Skin of body (tissue), 2 donors: Measurements from ENCODE around the gene VWF. TPM values are rescaled to one million over a fixed set of nuclear protein-coding genes. Genes with fewer than 3 reads are reported as not detected.
"Not testable (repeated sequence)": the region's sequence is repeated elsewhere in the genome, so short reads cannot be mapped to it uniquely, and the experiment has no call there.

Experiments
- DNase-seq: peaks from one replicate; lab custom pipeline; 2025; lab: John Stamatoyannopoulos, UW
- total RNA-seq: library from RNA; depleted of rRNA; stranded (reverse); fragments of >200 nt; gene quantifications from one replicate; pipeline ENCODE4 v1.2.3, GENCODE V29; 2014

Gene VWF
- total RNA-seq, 1 donor from 2014 or later: 51.8 TPM

DNA sequence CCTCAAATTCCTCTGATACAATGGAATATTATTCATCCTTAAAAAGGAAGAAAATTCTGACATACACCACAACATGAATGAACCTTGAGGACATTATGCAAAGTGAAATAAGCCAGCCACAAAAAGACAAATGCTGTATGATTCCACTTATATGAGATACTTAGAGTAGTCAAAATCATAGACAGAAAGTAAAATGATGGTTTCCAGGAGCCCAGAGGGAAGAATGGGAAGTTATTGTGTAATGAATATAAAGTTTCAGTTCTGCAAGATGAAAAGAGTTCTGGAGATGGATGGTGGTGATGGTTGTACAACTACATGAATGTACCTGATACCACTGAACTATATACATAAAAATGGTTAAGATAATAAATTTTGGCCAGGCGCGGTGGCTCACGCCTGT is 18.3 kb downstream of the VWF start:
- DNase-seq: no peak

DNA sequence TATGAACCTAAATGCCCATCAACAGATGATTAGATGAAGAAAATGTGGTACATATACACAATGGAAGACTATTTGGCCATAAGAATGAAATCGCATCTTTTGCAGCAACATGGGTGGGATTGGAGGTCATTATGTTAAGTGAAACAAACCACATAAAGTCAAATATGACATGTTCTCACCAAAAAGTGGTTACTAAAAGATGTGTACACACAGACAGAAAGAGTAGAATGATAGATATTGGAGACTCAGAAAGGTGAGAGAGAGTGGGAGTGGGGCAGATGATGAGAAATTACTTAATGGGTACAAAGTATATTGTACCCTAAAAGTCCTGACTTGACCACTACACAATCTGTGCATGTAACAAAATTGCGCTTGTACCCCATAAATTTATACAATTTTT is 19.6 kb downstream of the VWF start:
- DNase-seq: no peak

DNA sequence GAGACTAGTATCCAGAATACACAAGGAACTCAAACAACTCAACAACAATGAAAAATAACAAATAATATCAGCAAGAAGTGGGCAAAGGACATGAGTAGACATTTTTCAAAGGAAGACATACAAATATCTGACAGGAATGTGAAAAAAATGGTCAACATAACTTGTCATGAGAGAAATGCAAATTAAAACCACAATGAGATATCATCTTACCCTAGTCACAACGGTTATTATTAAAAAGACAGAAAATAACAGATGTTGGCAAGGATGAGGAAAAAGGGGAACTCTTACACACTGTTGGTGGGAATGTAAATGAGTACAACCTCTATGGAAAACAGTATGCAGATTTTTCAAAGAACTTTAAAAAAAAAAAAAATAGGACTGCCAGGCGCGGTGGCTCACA is 20.4 kb downstream of the VWF start:
- DNase-seq: no peak

DNA sequence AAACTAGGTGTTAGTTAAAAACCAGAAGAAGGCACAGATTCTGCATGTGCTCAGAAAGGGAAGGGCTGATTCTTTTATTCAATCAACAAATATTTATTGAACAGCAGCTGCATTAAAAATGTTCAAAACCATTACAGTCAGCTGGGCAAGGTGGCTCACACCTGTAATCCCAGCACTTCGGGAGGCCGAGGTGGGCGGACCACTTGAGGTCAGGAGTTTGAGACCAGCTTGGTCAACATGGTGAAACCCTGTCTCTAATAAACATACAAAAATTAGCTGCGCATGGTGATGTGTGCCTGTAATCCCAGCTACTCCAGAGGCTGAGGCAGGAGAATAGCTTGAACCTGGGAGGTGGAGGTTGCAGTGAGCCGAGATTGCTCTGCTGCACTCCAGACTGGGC is 22.4 kb downstream of the VWF start:
- DNase-seq: not testable (repeated sequence)

DNA sequence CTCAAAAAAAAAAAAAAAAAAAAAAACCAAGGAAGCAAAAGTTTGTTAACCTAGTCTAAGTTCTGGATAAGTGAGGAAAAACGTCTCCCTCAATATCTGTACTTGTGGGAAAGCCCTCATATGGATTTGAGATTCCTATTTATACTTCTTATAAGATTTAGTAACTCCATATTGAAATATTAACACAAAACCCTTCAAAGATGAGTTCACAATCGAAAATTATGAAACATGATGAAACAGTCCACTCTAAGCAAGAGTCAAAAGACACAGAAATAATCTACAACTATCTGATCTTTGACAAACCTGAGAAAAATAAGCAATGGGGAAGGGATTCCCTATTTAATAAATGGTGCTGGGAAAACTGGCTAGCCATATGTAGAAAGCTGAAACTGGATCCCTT is 25.2 kb downstream of the VWF start:
- DNase-seq: no peak

DNA sequence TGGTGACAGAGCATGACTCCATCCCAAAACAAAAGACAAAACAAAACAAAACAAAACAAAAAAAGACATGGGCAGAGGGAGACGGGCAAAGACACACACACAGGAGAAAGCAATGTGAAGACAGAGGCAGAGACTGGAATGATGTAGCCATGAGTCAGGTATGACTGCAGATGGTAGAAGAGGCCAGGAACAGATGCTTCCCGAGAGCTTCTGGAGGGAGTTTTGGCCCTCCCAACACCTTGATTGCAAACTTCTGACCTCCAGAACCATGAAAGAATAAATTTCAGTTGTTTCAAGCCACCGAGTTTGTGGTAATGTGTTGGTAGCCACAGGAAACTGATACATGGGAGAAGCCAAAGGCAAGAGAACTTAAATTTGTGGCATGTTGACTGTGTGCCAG is 27.1 kb downstream of the VWF start:
- DNase-seq: no peak

DNA sequence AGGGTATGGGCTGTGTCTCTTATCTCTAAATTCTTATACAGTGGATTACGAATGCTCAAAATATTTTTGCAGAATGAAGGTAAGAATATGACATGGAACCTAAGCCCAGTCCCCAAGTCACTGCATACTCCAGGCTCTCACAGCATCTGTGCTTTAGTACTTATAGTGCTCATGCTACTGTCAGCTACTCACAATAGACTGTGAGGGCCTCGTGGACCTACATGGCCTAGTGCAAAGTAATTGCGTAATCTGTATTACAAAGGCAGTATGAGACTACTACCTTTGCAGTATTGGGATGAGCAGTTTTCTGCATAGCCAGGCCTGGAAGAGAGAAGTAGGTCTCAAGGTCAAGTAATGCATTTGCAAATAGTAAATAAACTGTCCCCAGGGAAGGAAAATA is 27.9 kb downstream of the VWF start:
- no peak for DNase-seq

DNA sequence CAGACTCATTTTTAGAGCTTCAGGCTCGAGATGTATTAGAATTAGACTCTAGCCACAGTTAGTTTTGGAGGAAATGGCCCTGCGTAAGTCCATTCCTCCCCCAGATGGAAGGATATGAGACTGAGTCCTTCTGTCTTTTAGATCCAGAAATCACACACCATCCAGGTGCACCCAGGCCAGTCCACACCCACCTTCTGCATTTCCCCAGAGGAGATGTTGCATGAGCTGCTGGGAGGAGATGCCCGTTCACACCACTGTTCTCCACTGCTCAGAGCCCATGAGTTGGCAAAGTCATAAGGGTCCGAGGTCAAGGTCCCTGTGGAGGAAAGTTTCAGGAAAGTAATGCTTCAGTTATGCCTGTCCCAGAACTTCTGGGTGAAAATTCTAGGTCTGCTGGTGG is 29.2 kb downstream of the VWF start:
- DNase-seq: no peak

DNA sequence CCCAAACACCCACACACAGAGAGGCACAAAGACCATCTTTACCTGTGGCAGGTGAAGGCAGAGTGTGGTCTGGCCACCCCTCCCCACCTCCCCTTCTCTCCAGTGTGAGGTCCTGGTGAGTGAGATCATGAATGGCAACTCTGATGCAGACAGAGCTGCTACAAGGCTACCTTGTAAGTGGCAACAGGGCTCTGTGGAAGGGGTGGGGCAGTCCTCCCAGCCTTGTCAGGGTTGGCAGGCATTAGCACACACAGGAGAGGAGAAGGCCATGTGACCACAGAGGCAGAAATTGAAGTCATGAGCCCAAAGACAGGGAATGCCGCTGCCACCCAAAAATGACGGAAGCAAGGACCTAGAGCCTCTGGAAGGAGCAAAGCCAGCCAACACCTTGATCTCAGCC is 30.7 kb downstream of the VWF start:
- DNase-seq: no peak

DNA sequence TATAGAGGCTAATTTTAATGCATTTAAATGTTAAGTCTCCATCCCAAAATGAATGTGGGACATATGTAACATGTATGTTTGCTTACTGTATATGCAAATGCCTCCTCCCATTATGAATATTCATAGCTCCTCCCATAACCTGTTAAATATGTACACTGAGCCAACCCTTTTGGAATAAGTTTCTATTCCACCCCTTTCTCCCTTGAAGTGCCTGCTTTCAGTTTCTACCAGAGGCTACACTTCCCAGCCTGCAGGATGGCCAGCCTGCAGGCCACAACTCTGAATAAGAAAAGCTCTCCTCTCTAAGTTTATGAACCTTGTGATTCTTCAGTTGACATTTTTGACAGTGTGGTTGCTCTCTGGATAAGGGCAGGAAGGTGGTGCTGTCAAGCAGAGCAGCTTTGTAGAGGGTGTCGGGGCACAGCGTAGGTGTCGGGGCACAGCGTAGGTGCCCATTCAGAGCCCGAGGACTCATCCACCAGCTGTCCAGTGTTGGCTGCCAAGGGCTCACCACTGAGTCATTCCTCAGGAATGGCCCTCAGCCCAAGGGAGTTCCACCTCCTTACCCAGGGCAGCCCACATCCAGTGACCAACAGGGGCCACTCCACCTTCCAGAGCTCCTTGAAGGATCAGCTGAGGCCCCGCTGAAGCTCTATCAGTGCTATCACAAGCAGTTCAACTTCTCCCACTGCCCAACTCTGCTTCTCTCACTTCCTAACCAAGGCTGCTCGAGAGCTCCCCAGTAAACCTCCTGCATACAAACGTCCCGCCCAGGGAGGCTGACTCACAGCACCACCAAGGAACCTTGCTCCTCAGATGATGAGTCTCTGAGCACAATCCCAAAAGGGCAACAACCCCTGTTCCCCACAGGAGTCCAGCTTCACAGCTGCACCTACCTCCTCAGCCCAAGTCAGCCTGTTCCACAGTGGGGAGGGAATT is 31.4 kb downstream of the VWF start:
- no peak for DNase-seq

DNA sequence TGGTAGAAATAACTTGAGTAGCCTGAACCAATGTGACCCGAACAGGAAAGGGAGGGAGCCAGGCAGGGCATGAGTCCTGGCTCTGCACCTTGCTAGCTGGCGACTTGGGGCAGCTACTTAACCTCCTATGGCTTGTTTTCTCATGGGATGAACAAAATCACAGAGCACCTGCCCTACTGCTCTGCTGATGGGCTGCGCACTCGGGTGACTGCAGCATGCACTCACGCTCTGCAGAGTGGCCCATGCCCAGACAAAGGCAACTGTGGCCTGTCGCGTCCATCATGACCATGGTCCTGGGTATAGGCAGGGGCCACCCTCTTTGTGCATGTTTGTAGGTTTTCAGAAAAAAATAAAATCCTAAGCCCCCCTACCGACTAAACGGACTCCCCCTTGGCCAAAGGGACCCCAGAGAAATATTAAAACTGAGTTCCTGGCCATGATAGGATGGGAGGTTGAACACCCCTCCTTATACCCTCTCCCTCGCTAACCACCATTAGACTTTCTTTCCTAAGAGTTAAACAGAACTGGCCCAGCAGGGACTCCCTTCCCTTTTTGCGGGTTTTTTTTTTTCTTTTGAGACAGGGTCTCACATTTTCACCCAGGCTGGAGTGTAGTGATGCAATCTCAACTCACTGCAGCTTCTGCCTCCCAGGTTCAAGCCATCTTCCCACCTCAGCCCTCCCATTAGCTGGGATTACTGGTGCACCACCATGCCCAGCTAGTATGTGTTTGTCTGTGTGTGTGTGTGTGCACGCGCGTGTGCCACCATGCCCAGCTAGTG is 32.5 kb downstream of the VWF start:
- DNase-seq: no peak

DNA sequence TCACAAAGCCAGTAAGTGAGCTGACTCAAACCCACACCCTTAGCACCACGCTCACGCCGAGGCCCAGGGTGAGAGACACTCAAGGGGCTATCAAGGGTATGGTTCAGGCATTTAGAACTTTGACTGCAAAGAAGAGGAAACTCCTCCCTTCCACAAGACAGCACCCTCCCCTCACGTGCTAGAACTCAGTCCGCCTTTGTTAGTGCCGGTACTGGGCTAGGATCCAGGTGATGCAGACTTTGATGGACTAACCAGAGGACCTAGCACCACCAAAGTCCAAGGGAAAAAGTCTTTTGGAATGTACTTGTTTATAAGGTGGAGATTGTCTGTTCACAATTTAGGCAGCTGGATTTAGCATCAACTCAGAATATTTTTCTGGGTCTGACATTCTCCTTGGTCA is 33.7 kb downstream of the VWF start:
- DNase-seq: no peak

DNA sequence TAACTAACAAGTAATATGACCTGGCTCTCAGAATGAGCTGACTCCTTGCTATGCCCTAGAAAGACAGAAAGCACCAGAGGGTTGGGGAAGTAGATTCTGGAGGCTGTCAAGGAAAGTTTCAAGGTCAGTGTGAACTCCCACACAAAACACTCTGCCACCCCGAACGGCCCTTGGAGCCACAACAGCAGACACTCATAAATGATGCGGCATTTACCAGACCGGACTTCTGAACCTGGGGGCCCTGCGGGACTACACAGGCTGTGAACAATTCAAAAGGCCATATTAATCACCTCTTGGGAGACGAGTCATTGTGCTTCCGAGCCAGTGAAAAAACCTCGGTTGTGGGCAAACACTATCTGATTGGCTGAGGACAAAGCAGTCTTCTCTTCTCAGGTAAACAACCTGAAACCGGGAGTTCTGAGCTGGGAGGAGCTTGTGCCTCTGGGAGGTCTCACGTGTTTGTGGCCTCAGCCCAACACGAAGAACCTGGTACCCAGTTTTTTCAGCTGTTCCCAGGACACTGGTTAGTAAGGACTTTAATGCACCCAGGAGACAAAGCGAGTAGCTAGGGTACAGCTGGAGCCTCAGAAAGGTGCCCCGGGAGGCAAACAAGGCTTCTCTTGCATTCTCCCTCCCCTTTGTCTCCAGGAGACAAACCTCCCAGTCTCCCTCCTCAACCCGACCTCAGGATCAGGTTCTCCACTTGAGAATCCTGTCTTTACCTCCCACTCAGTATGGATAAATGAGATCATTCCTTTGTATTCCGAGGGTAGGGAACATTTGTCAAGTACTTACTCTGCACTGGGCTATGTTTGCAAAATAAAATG is 35.3 kb downstream of the VWF start:
- no peak for DNase-seq

DNA sequence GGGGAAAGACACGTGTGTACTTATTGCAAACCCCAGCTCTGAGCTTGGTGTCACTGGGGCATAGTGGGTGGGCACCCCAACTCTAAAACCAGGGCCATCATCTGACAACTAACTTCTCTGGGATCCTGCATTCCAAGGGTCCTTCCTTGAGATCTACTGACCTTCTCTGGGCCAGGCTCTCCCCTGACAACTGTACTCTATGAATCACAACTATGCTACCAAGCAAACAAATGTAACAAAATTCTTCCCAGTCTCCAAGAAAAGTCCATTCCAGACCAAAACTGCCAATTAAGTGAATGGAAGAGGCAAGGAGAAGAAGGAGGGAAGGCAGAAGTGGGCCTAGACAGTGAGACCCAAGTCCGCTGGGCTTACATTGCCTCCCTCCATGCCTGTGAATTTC is 38.2 kb downstream of the VWF start:
- no peak for DNase-seq

DNA sequence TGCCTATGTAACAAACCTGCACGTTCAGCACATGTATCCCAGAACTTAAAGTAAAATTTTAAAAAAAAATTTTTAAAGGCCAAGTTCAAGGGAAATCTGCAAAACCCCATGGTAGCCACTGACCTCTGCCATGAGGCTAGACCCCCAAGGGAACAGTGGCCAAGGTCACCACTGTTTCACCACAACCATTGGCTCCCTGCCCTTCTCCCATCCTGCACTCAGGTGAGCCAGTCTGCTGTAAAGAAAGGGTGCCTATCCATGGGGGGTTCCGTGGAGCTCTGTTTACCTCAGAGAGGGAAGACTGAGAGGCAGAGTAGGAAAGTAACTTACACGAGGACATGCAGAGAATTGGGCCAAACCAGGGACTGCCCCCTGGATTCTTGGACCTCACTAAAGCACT is 38.6 kb downstream of the VWF start:
- DNase-seq: no peak

DNA sequence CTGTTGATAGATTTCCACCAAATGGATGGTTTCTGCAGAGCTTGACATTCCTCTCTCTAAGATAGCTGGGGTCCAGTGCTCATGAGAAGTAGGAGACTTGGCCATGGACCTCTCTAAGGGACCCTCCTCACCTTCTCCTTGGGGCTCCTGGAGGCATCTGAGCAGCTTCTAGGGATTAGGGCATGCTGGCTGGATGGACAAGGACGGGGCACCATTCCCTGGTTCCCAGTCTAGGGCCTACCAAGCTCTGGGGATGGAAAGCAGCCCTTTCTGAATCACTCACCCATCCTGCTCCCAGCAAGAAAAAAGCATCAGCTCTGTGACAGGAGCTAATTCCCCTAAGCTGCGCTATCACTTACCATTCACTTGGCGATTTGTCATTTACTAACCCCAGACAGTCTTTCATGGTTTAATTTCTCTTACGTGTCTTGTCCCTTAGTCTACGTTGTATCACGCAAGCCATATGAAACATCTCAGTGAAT is 39.5 kb downstream of the VWF start:
- DNase-seq: no peak

DNA sequence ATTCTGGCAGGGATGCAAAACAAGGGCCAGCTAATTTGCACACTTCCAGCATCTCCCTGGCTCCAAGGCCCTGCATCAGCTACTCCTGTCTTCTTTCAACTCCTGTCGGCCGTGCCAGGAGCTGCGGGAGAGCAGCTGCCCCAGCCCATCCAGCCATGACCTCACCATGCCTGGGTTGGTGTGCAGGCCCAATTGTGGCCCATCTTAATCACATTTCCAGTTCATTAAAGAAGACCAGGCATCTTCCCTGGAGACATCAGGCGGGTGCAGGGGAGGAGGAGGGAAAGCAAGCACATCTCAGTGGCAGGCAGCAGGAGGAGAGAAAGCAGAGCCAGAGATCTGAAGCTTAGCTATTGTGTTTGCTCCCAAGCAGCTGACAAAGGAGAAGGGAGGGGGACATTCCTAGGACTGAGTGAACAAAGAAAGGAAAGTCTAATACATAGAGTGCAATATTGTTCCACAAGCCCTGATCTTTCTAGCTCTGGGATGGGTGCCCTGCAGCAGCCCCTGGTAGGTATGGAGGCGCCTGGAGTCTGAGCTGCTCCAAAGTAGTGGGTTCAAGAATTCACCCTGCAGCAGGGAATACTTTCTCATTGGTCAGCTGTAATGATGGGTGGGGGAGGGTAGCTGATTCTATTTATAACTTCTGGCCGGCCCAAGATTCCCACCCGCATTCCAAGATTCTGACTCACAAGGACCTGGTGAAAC is 40.1 kb downstream of the VWF start:
- DNase-seq: peak; percentile 35

DNA sequence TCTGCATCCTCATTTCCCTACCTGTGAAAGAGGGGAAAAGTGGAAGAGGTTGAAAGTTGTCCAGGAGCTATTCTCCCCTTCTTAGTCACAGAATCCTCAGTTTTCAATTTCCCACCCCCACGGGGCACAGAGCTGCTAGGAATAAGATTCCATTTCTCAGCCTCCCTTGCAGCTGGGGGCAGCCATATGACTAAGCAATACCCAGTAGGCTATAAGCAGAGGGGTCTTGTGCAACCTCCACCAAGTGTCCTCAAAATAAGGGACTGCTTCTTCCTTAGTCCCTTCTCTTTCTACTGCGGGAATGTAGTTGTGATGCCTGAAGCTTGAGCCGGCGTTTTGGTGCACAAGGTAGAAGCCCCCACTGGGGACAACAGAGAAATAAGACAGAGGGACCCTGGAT is 40.9 kb downstream of the VWF start:
- DNase-seq: no peak

DNA sequence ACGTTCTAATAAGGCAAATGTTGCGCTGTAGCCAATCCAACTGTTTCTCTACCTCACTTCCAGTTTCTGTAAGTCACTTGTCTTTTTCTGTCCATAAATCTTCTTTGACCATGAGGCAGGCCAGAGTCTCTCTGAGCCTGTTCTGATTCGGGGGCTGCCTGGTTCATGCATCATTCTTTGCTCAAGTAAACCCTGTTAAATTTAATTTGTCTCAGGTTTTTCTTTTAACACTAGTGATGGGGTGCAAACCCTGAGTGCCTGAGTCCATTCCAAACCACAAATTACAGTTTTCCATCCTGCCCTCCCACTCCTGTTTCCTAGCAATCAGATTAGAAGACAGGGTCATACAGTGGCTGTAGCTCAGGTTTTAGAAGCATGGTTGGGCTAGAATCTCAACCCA is 41.9 kb downstream of the VWF start:
- DNase-seq: no peak

DNA sequence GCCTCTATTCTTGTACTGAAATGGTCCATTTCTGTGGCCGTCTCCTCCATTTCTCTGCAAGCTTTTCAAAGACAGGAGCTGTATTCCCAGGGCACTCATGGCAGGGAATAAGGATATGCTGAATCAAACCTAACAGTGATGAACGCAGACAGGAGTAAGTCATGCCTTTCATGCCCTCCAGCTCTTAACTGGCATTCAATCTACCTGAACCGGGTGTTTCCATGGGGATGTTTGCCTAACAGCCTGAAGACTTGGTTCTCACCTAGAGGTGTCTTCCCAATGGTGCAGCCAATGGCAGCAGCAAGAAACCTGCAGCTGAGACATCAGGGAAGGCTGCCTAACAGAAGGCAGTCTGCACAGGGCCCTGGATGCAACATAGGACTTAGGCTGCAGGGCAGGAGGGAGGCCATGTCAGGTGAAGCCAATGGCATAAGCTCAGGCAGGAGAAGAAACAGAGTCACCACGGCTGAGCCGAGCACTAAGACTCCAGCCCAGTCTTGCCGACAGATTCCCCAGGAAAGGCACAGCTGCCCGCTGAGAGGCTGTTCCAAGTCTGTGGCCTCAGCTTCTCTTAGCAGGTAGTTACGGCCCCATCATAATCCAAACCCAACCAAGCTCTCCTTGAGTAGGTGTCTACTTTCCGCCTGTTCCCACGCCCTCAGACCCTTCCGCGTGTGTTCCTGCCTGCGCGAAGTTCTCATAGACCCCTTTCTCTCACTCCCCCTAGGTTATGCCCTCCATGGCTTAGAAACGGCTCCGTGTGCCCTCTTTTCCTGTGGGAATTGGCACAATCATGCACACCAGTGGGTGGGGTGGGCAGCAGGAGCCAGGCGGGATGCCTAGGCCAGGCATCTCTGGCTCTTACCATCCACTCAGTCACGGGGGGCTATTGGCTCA is 44.1 kb downstream of the VWF start:
- no peak for DNase-seq
